ENCODE data around the gene RAD51B. TPM values are rescaled to one million over a fixed set of nuclear protein-coding genes. Genes with fewer than 3 reads are reported as not detected.
A peak's percentile ranks its signal among the peaks of the same experiment; 100 is the strongest.
"Not testable (repeated sequence)": the region's sequence is repeated elsewhere in the genome, so short reads cannot be mapped to it uniquely, and the experiment has no call there.

The RAD51B gene
- total RNA-seq, 2 donors from 2014 or later, result 37.0 to 49.7 TPM

- no peak overlapping the region for H3K27ac Mint-ChIP-seq
- no peaks in the 10 kb centered on the region for H3K27me3 Mint-ChIP-seq
- H3K4me1 Mint-ChIP-seq, result no peaks in the 10 kb centered on the region
- H3K36me3 Mint-ChIP-seq (ENCODE audit: low read depth), result no peaks in the 10 kb centered on the region
- no peaks in the 10 kb centered on the region for H3K9me3 Mint-ChIP-seq
- H3K4me3 Mint-ChIP-seq, result no peak overlapping the region
- no peak for ATAC-seq (replicated peaks)
Observed at GRCh38 chr14:68756734-68757133, 937.2 kb downstream of the RAD51B start.

GRCh38 chr14:68757618-68758081, 938.1 kb downstream of the RAD51B start:
- no peaks in the 10 kb centered on the region for H3K4me1 Mint-ChIP-seq
- no peaks in the 10 kb centered on the region for H3K36me3 Mint-ChIP-seq (ENCODE audit: low read depth)
- no peak overlapping the region for H3K27ac Mint-ChIP-seq
- no peak for ATAC-seq (replicated peaks)
- H3K9me3 Mint-ChIP-seq, result no peaks in the 10 kb centered on the region
- H3K4me3 Mint-ChIP-seq, result no peak overlapping the region
- H3K27me3 Mint-ChIP-seq, result no peaks in the 10 kb centered on the region

- Mint-ChIP-seq H3K27me3 (no peaks in the 10 kb centered on the region), H3K9me3 (no peaks in the 10 kb centered on the region), H3K27ac (no peak overlapping the region), H3K4me3 (no peak overlapping the region), H3K4me1 (no peaks in the 10 kb centered on the region), H3K36me3 (ENCODE audit: low read depth) (no peaks in the 10 kb centered on the region)
- no peak for ATAC-seq (replicated peaks)
Observed at GRCh38 chr14:68758301-68758700, 938.7 kb downstream of the RAD51B start.

- Mint-ChIP-seq H3K27ac (no peak overlapping the region), H3K27me3 (no peaks in the 10 kb centered on the region), H3K9me3 (no peaks in the 10 kb centered on the region), H3K36me3 (ENCODE audit: low read depth) (no peaks in the 10 kb centered on the region), H3K4me1 (no peaks in the 10 kb centered on the region), H3K4me3 (no peak overlapping the region)
- ATAC-seq (replicated peaks), result no peak
Observed at GRCh38 chr14:68759017-68759560, 939.5 kb downstream of the RAD51B start.

- no peak for ATAC-seq (replicated peaks)
- no peaks in the 10 kb centered on the region for H3K9me3 Mint-ChIP-seq
- H3K4me1 Mint-ChIP-seq, result no peaks in the 10 kb centered on the region
- no peaks in the 10 kb centered on the region for H3K36me3 Mint-ChIP-seq (ENCODE audit: low read depth)
- no peaks in the 10 kb centered on the region for H3K27me3 Mint-ChIP-seq
- H3K27ac Mint-ChIP-seq, result no peak overlapping the region
- H3K4me3 Mint-ChIP-seq, result no peak overlapping the region
Observed at GRCh38 chr14:68759937-68760336, 940.4 kb downstream of the RAD51B start.

- Mint-ChIP-seq H3K9me3 (no peaks in the 10 kb centered on the region), H3K36me3 (ENCODE audit: low read depth) (no peaks in the 10 kb centered on the region), H3K4me1 (peaks cover 6% of the 10 kb centered on the region), H3K27ac (no peak overlapping the region), H3K4me3 (no peak overlapping the region), H3K27me3 (no peaks in the 10 kb centered on the region)
- no peak for ATAC-seq (replicated peaks)
Observed at GRCh38 chr14:68760761-68761160, 941.2 kb downstream of the RAD51B start.

- no peak overlapping the region for H3K4me3 Mint-ChIP-seq
- H3K27ac Mint-ChIP-seq, result peak overlapping the region; percentile 64
- no peak for ATAC-seq (replicated peaks)
- no peaks in the 10 kb centered on the region for H3K9me3 Mint-ChIP-seq
- no peaks in the 10 kb centered on the region for H3K27me3 Mint-ChIP-seq
- no peaks in the 10 kb centered on the region for H3K36me3 Mint-ChIP-seq (ENCODE audit: low read depth)
- H3K4me1 Mint-ChIP-seq, result peaks cover 9% of the 10 kb centered on the region
Observed at GRCh38 chr14:68761391-68761790, 941.8 kb downstream of the RAD51B start.

GRCh38 chr14:68762953-68763764, 943.6 kb downstream of the RAD51B start:
- H3K4me1 Mint-ChIP-seq, result peaks cover 21% of the 10 kb centered on the region

GRCh38 chr14:68763843-68764242, 944.3 kb downstream of the RAD51B start:
- H3K27me3 Mint-ChIP-seq; ATAC-seq (replicated peaks); H3K27ac Mint-ChIP-seq; H3K9me3 Mint-ChIP-seq; H3K4me3 Mint-ChIP-seq; H3K36me3 Mint-ChIP-seq (ENCODE audit: low read depth): not testable (repeated sequence)
- H3K4me1 Mint-ChIP-seq, result peaks cover 21% of the 10 kb centered on the region

More at GRCh38 chr14:68762953-68763764, 943.6 kb downstream of the RAD51B start:
- H3K36me3 Mint-ChIP-seq (ENCODE audit: low read depth), result no peaks in the 10 kb centered on the region
- H3K27ac Mint-ChIP-seq, result no peak overlapping the region
- H3K27me3 Mint-ChIP-seq, result no peaks in the 10 kb centered on the region
- ATAC-seq (replicated peaks), result no peak
- H3K4me3 Mint-ChIP-seq, result no peak overlapping the region
- no peaks in the 10 kb centered on the region for H3K9me3 Mint-ChIP-seq

GRCh38 chr14:68766299-68767247, 947.0 kb downstream of the RAD51B start:
- Mint-ChIP-seq H3K4me1 (peaks cover 33% of the 10 kb centered on the region), H3K36me3 (ENCODE audit: low read depth) (no peaks in the 10 kb centered on the region), H3K9me3 (no peaks in the 10 kb centered on the region), H3K27ac (peak overlapping the region; percentile 61), H3K27me3 (no peaks in the 10 kb centered on the region), H3K4me3 (no peak overlapping the region)
- ATAC-seq (replicated peaks), result peak; percentile 87

- no peak for ATAC-seq (replicated peaks)
- no peaks in the 10 kb centered on the region for H3K27me3 Mint-ChIP-seq
- no peaks in the 10 kb centered on the region for H3K9me3 Mint-ChIP-seq
- no peak overlapping the region for H3K4me3 Mint-ChIP-seq
- no peaks in the 10 kb centered on the region for H3K36me3 Mint-ChIP-seq (ENCODE audit: low read depth)
- peaks cover 33% of the 10 kb centered on the region for H3K4me1 Mint-ChIP-seq
- peak overlapping the region; percentile 61 for H3K27ac Mint-ChIP-seq
Observed at GRCh38 chr14:68767248-68767645, 947.7 kb downstream of the RAD51B start.

GRCh38 chr14:68768316-68768715, 948.7 kb downstream of the RAD51B start:
- no peaks in the 10 kb centered on the region for H3K27me3 Mint-ChIP-seq
- ATAC-seq (replicated peaks), result no peak

GRCh38 chr14:68770051-68770450, 950.5 kb downstream of the RAD51B start:
- Mint-ChIP-seq H3K36me3 (ENCODE audit: low read depth) (no peaks in the 10 kb centered on the region), H3K27me3 (no peaks in the 10 kb centered on the region), H3K27ac (no peak overlapping the region), H3K4me1 (peaks cover 44% of the 10 kb centered on the region), H3K4me3 (no peak overlapping the region), H3K9me3 (peaks cover 4% of the 10 kb centered on the region)
- no peak for ATAC-seq (replicated peaks)

More at GRCh38 chr14:68768316-68768715, 948.7 kb downstream of the RAD51B start:
- H3K9me3 Mint-ChIP-seq, result no peaks in the 10 kb centered on the region
- peaks cover 39% of the 10 kb centered on the region for H3K4me1 Mint-ChIP-seq
- H3K36me3 Mint-ChIP-seq (ENCODE audit: low read depth), result no peaks in the 10 kb centered on the region
- H3K4me3 Mint-ChIP-seq, result no peak overlapping the region
- H3K27ac Mint-ChIP-seq, result no peak overlapping the region

- peak; percentile 47 for ATAC-seq (replicated peaks)
- Mint-ChIP-seq H3K27me3 (no peaks in the 10 kb centered on the region), H3K36me3 (ENCODE audit: low read depth) (no peaks in the 10 kb centered on the region), H3K27ac (peak overlapping the region; percentile 22), H3K4me1 (peaks cover 43% of the 10 kb centered on the region), H3K4me3 (peak overlapping the region; percentile 50), H3K9me3 (peaks cover 4% of the 10 kb centered on the region)
Observed at GRCh38 chr14:68770553-68771286, 951.1 kb downstream of the RAD51B start.

Measured in activated T-helper 17 cell treated with anti-CD3 and anti-CD28 coated beads, Interleukin-2, amount 50 U/mL, for 72 hours (primary cell).